CD4-positive, alpha-beta memory T cell (primary cell): ENCODE results near the gene MRPS26. TPM values are rescaled to one million over a fixed set of nuclear protein-coding genes. Genes with fewer than 3 reads are reported as not detected.

ENCODE experiments used
- CTCF ChIA-PET: fragments of 350-600 bp; sonication (Branson Sonifier 250); formaldehyde crosslinking; loops from one replicate; lab custom pipeline; 2021; ENCODE audit warnings: inconsistent platforms; ENCODE audit not compliant: partially characterized antibody; lab: Charles Lee
- POLR2A ChIA-PET: fragments of 350-600 bp; sonication (Branson Sonifier 250); formaldehyde crosslinking; loops from one replicate; lab custom pipeline; 2021; ENCODE audit not compliant: partially characterized antibody; lab: Charles Lee
- DNase-seq, 5 donors: peaks; one replicate each; pipeline versions ENCODE4 v3.0.0 to v3.0.0-alpha.2; 2020 to 2022; ENCODE audit warnings: mixed read lengths in 1 of 5
- H3K27ac ChIP-seq: one replicate; pipeline ENCODE4 v1.7.0; 2013; ENCODE audit warnings: low read depth, low read length
- H3K27me3 ChIP-seq: 2 replicates; pipeline ENCODE4 v1.7.0; 2013; ENCODE audit warnings: mild to moderate bottlenecking, low read length, moderate library complexity; ENCODE audit not compliant: insufficient read depth
- H3K36me3 ChIP-seq: 2 replicates; pipeline ENCODE4 v1.7.0; 2013; ENCODE audit warnings: mild to moderate bottlenecking, low read length, moderate library complexity; ENCODE audit not compliant: insufficient read depth
- H3K4me1 ChIP-seq: 2 replicates; pipeline ENCODE4 v1.7.0; 2013; ENCODE audit warnings: mild to moderate bottlenecking, low read length, moderate library complexity; ENCODE audit not compliant: insufficient read depth
- H3K4me3 ChIP-seq, 2 donors: one replicate each; pipeline ENCODE4 v1.7.0; 2013; ENCODE audit warnings: low read length in 2 of 2, mild to moderate bottlenecking in 1 of 2
- H3K9me3 ChIP-seq, 2 donors: one replicate each; pipeline ENCODE4 v1.7.0; 2013; ENCODE audit warnings: low read length in 2 of 2, control low read depth in 1 of 2; ENCODE audit not compliant: control insufficient read depth in 1 of 2
- H3K27ac Mint-ChIP-seq, 7 donors: one replicate each; pipeline ENCODE4 v1.8.0; 2020 to 2021; ENCODE audit warnings: mixed read lengths in 7 of 7, mild to moderate bottlenecking in 6 of 7, inconsistent platforms in 3 of 7, moderate library complexity in 3 of 7
- H3K27me3 Mint-ChIP-seq, 2 donors: one replicate each; pipeline ENCODE4 v1.8.0; 2020 to 2021; ENCODE audit warnings: mixed read lengths in 2 of 2
- H3K36me3 Mint-ChIP-seq, 2 donors: one replicate each; pipeline ENCODE4 v1.8.0; 2020 to 2021; ENCODE audit warnings: mixed read lengths in 2 of 2, inconsistent platforms in 1 of 2, mild to moderate bottlenecking in 1 of 2
- H3K4me1 Mint-ChIP-seq, 4 donors: one replicate each; pipeline ENCODE4 v1.8.0; 2020 to 2021; ENCODE audit warnings: mixed read lengths in 4 of 4, mild to moderate bottlenecking in 1 of 4
- H3K4me3 Mint-ChIP-seq, 8 donors: one replicate each; pipeline ENCODE4 v1.8.0; 2020 to 2021; ENCODE audit warnings: mixed read lengths in 8 of 8, mild to moderate bottlenecking in 7 of 8, moderate library complexity in 6 of 8, inconsistent platforms in 3 of 8
- H3K9me3 Mint-ChIP-seq, 8 donors: one replicate each; pipeline ENCODE4 v1.8.0; 2020 to 2021; ENCODE audit warnings: mixed read lengths in 8 of 8, mild to moderate bottlenecking in 5 of 8, inconsistent platforms in 3 of 8, moderate library complexity in 1 of 8
- intact Hi-C: fragments of 100-400 bp; cut with micrococcal nuclease; formaldehyde crosslinking; loops from one replicate; pipeline ENCODE4 v1.15.1; 2023
- polyA plus RNA-seq, 2 donors: library from polyadenylated mRNA; unstranded; fragments of 300-500 nt; fragmentation: Illumina TruSeq; gene quantifications; one replicate each; pipeline ENCODE4 v1.2.3, GENCODE V29; 2021
- total RNA-seq, 2 experiments: library from RNA; stranded (reverse); gene quantifications; one replicate each; pipeline ENCODE4 v1.2.3, GENCODE V29; 2021

Gene MRPS26
- total and polyA plus RNA-seq, 4 experiments from 2014 or later = 31.6 to 66.4 (median 48.1) TPM

DNA sequence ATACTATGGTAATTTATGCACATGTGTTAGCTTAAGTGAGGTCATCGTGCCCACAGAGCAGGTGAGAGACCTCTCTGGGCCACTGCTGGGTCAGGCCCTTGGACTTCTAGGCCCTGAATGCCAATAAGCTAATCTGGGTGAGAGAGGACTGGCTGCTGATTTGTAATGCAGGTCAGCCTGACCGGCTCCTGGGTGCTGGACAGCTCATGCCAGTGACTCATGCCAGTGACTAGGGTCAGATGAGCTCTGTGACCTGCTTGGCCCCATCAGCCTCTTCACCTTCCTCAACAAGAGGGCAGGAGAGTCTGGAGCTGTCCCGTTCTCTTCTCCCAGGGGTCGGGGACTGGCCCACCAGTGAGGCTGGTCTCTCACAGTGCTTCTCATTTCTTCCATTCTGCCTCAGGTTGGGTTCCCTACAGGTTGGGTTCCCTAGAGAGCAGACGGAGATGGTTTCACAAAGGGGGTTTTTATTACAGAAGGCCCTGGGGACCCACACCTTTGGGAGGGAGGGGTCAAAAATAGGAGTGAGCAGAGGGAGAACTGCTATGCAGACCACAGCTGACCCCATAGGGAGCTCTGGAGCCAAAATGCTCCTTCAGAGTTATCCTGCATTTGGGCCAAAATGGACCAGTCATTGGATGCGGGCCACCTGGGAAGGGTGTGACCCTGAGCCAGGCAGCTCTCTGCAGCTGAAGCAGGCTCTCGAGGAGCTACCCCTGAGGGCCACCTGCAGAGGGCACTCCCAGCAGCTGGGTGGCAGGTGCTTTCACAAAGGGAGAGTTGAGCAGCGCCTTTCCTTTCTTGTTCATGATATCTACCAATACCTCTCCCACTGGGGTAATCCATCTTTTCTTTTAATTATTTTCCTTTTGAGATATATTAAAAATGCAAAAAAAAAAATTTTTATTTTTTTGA, 23.4 kb downstream of the MRPS26 start:
- H3K27me3 Mint-ChIP-seq = no peaks in the 10 kb centered on the region
- no peaks in the 10 kb centered on the region for H3K9me3 ChIP-seq
- peaks cover 16 to 20% (median 17%) of the 10 kb centered on the region in 4 donors for H3K4me1 Mint-ChIP-seq
- intact Hi-C loops = loop anchor here (1.0 kb wide), 1 partner anchor 46 kb away; no protein-coding TSS in a partner anchor
- peak in 4 of 5 donors; percentile 19 to 37 (median 27) for DNase-seq
- H3K27me3 ChIP-seq = no peaks in the 10 kb centered on the region
- peak overlapping the region in 1 of 7 donors; percentile 72 for H3K27ac Mint-ChIP-seq
- H3K4me3 ChIP-seq = no peak overlapping the region
- POLR2A ChIA-PET = interaction anchor here (1.3 to 1.8 kb wide), 2 partner anchors 23 to 88 kb away, joined by 5 to 6 read pairs; no protein-coding TSS in a partner anchor
- H3K9me3 Mint-ChIP-seq = no peaks in the 10 kb centered on the region
- H3K27ac ChIP-seq = no peak overlapping the region
- H3K4me3 Mint-ChIP-seq = peak overlapping the region in 1 of 8 donors; percentile 43
- H3K36me3 ChIP-seq = no peaks in the 10 kb centered on the region
- H3K4me1 ChIP-seq = peaks cover 18% of the 10 kb centered on the region
- H3K36me3 Mint-ChIP-seq = no peaks in the 10 kb centered on the region
- CTCF ChIA-PET = interaction anchor here (0.6 to 2.2 kb wide), 11 partner anchors 8 to 245 kb away, joined by 3 to 20 read pairs (median 4); no protein-coding TSS in a partner anchor

DNA sequence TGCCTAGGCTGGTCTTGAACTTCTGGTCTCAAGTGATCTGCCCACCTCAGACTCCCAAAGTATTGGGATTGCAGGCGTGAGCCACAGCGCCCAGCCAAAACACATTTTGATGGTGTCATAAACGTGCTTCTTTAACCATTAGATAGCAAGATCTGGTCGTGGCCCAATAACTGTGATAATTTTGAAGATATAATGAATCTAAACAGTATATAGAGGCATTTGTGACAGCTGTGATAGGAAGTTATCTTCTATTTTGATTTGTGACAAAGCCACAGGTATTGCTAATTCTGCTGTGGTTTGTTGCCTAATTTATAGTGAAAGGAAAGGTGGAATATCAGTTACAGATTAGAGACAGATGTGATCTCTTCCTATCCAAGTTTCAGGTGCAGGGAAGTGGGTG, 24.9 kb downstream of the MRPS26 start:
- Histone ChIP-seq H3K36me3 (no peaks in the 10 kb centered on the region), H3K9me3 (no peaks in the 10 kb centered on the region), H3K4me1 (peaks cover 18% of the 10 kb centered on the region), H3K27me3 (no peaks in the 10 kb centered on the region), H3K4me3 (no peak overlapping the region), H3K27ac (no peak overlapping the region)
- intact Hi-C loops = no loop called here
- H3K9me3 Mint-ChIP-seq = no peaks in the 10 kb centered on the region
- no peak for DNase-seq
- no peaks in the 10 kb centered on the region for H3K36me3 Mint-ChIP-seq
- H3K27ac Mint-ChIP-seq = peak overlapping the region; percentile 12 to 95 (median 89)
- H3K4me1 Mint-ChIP-seq = peaks cover 13 to 24% (median 16%) of the 10 kb centered on the region in 4 donors
- H3K4me3 Mint-ChIP-seq = peak overlapping the region; percentile 80 to 94 (median 88)
- H3K27me3 Mint-ChIP-seq = no peaks in the 10 kb centered on the region
- POLR2A ChIA-PET = interaction anchor here (1.4 to 1.8 kb wide), 3 partner anchors 14 to 21 kb away, joined by 3 to 6 read pairs (median 3); no protein-coding TSS in a partner anchor
- CTCF ChIA-PET = interaction anchor here (1.7 to 2.2 kb wide), 2 partner anchors 21 to 44 kb away, joined by 4 to 20 read pairs; no protein-coding TSS in a partner anchor

DNA sequence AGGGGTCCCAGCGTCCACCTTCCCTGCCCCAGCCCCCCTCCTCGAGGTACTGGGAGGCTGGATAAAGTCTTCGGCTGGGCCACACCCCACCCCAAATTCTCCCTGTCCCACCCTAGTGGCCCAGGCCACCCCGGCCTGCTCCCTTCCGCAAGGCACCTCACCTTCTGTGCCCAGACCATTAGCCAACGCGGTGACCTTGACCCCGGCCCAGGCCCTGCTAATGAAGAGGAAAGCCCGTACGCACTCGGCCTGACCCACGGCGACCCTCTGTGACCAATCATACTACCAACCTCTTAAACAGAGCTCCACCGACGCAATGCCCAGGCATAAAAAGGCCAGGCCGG, 25.4 kb downstream of the MRPS26 start:
- H3K36me3 ChIP-seq = no peaks in the 10 kb centered on the region
- H3K4me3 ChIP-seq = peak overlapping the region in 1 of 2 donors; percentile 54
- H3K27ac ChIP-seq = peak overlapping the region; percentile 44
- no peaks in the 10 kb centered on the region for H3K9me3 ChIP-seq
- H3K36me3 Mint-ChIP-seq = no peaks in the 10 kb centered on the region
- H3K4me1 ChIP-seq = peaks cover 18% of the 10 kb centered on the region
- intact Hi-C loops = no loop called here
- peak overlapping the region in 4 of 7 donors; percentile 22 to 94 (median 61) for H3K27ac Mint-ChIP-seq
- ChIA-PET CTCF (interaction anchor here (2.2 kb wide), 1 partner anchor 44 kb away, joined by 8 read pairs; no protein-coding TSS in a partner anchor), POLR2A (interaction anchor here (1.4 to 3.5 kb wide), 3 partner anchors 14 to 22 kb away, joined by 3 to 22 read pairs (median 3); no protein-coding TSS in a partner anchor)
- no peaks in the 10 kb centered on the region for H3K27me3 ChIP-seq
- H3K9me3 Mint-ChIP-seq = no peaks in the 10 kb centered on the region
- H3K4me1 Mint-ChIP-seq = peaks cover 13 to 24% (median 16%) of the 10 kb centered on the region in 4 donors
- peak overlapping the region; percentile 80 to 94 (median 88) for H3K4me3 Mint-ChIP-seq
- H3K27me3 Mint-ChIP-seq = no peaks in the 10 kb centered on the region
- no peak for DNase-seq

DNA sequence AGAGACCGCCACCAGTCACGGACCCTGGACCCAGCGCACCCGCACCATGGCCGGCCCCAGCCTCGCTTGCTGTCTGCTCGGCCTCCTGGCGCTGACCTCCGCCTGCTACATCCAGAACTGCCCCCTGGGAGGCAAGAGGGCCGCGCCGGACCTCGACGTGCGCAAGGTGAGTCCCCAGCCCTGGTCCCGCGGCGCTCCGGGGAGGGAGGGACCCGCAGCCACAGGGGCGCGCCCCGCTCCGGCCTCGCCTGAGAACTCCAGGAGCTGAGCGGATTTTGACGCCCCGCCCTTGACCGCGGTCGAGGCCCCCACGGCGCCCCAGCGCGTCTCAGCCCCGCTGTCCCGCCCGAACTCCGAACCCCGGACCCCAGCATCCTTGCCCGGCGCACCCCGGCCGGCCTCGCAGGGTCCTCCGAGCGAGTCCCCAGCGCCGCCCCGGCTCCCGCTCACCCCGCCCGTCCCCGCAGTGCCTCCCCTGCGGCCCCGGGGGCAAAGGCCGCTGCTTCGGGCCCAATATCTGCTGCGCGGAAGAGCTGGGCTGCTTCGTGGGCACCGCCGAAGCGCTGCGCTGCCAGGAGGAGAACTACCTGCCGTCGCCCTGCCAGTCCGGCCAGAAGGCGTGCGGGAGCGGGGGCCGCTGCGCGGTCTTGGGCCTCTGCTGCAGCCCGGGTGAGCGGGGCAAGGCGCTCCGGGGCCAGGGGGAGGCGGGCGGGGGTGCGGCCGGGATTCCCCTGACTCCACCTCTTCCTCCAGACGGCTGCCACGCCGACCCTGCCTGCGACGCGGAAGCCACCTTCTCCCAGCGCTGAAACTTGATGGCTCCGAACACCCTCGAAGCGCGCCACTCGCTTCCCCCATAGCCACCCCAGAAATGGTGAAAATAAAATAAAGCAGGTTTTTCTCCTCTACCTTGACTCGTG, 26.0 kb downstream of the MRPS26 start, which contains the start of gene OXT:
OXT (plus strand) TSS at position 11 of the 920 bp plus-strand sequence; CDS start at position 47, 36 bp downstream.
- Histone ChIP-seq H3K4me3 (peak within 1 kb of the TSS in 1 of 2 donors; percentile 54), H3K4me1 (peaks cover 21% of the 10 kb centered on the region), H3K36me3 (no peaks in the 10 kb centered on the region), H3K9me3 (no peaks in the 10 kb centered on the region), H3K27ac (peak within 1 kb of the TSS; percentile 44), H3K27me3 (no peaks in the 10 kb centered on the region)
- H3K9me3 Mint-ChIP-seq = no peaks in the 10 kb centered on the region
- POLR2A ChIA-PET = interaction anchor here (1.4 to 3.5 kb wide), 3 partner anchors 15 to 21 kb away, joined by 3 to 22 read pairs (median 3); no protein-coding TSS in a partner anchor
- no peaks in the 10 kb centered on the region for H3K27me3 Mint-ChIP-seq
- H3K36me3 Mint-ChIP-seq = no peaks in the 10 kb centered on the region
- CTCF ChIA-PET = interaction anchor here (2.2 kb wide), 1 partner anchor 43 kb away, joined by 8 read pairs; no protein-coding TSS in a partner anchor
- DNase-seq = peak; percentile 64 to 81 (median 68)
- H3K4me1 Mint-ChIP-seq = peaks cover 12 to 27% (median 17%) of the 10 kb centered on the region in 4 donors
- H3K27ac Mint-ChIP-seq = peak within 1 kb of the TSS; percentile 62 to 95 (median 93)
- H3K4me3 Mint-ChIP-seq = peak within 1 kb of the TSS; percentile 82 to 94 (median 90)
- intact Hi-C loops = loop anchor here (2.0 kb wide), 1 partner anchor 21 kb away; no protein-coding TSS in a partner anchor

DNA sequence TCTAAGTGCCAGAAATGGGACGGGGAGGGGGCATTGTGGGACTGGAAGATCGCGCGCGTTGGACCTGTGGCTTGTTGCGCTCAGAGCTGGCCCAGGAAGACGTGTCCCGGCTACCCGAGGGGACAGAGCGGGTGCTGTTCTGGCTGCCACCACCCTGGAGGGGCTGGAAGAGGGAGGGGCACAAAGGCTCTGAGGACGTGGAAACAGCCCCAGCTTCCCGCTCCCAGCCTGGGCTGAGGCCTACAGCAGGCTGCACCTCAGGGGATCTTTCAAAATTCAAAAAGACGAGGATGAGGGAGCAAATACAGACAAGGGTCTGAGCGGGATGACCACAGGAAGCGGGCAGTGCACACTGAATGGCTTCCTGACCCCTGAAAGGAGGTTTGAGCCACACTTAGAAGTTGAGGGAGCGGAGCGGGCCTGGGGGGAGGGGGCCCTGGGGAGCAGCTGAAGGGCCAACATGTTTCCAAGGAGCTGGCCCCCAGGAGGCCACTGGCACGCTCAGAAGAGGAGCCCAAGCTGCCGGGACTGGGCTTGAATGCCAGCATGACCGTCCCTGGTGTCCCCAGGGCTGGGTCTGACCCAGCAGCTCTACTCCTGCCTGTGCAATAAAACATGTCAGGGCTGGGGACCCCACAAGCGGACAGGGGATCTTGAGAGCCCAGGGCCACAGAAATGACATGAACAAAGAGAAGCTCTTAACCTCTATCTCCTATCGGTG, 26.8 kb downstream of the MRPS26 start:
- no peaks in the 10 kb centered on the region for H3K9me3 Mint-ChIP-seq
- POLR2A ChIA-PET = interaction anchor here (0.6 to 3.5 kb wide), 3 partner anchors 20 to 64 kb away, joined by 3 to 22 read pairs (median 3); partner anchors contain the start of gene MRPS26

More for the DNA sequence above, 26.8 kb downstream of the MRPS26 start:
- Mint-ChIP-seq H3K27ac (peak overlapping the region; percentile 60 to 94 (median 91)), H3K4me3 (peak overlapping the region; percentile 78 to 91 (median 84)), H3K27me3 (no peaks in the 10 kb centered on the region), H3K4me1 (peaks cover 14 to 31% (median 19%) of the 10 kb centered on the region in 4 donors), H3K36me3 (no peaks in the 10 kb centered on the region)
- peaks cover 27% of the 10 kb centered on the region for H3K4me1 ChIP-seq
- no peaks in the 10 kb centered on the region for H3K9me3 ChIP-seq
- peak overlapping the region; percentile 44 for H3K27ac ChIP-seq
- intact Hi-C loops = loop anchor here (2.0 kb wide), 1 partner anchor 20 kb away; no protein-coding TSS in a partner anchor
- H3K27me3 ChIP-seq = no peaks in the 10 kb centered on the region
- H3K36me3 ChIP-seq = no peaks in the 10 kb centered on the region
- no peak for DNase-seq
- CTCF ChIA-PET = interaction anchor here (0.8 to 2.2 kb wide), 2 partner anchors 19 to 42 kb away, joined by 5 to 8 read pairs; no protein-coding TSS in a partner anchor
- no peak overlapping the region for H3K4me3 ChIP-seq
